Activated T-cell treated with anti-CD3 and anti-CD28 coated beads for 48 hours (primary cell): ENCODE data around the gene USF1.
"Not testable (repeated sequence)": the region's sequence is repeated elsewhere in the genome, so short reads cannot be mapped to it uniquely, and the experiment has no call there.

Experiments
- DNase-seq: peaks from one replicate; pipeline ENCODE4 v3.0.0-alpha.2; 2020; ENCODE audit warnings: low read depth

The USF1 gene

DNA sequence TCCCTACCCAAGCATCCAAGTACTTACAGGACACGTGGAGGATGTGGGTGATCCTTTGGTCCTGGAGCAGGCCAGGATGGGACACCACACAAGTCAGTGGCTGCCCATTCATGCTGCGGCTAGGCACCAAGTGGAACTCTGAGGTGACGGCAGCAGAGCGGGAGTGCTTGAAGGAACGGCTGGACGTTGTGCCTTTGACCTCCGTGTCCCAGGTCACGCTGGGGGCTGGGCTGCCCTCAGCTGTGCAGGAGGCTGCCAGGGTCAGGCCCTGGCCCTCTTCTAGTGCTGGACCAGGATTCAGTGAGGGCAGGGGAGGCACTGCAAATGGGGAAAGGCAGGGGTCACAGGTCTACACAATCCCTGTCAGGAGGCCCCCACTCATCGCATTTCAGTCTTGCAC lies 31.6 kb upstream of the USF1 start:
- DNase-seq = no peak

DNA sequence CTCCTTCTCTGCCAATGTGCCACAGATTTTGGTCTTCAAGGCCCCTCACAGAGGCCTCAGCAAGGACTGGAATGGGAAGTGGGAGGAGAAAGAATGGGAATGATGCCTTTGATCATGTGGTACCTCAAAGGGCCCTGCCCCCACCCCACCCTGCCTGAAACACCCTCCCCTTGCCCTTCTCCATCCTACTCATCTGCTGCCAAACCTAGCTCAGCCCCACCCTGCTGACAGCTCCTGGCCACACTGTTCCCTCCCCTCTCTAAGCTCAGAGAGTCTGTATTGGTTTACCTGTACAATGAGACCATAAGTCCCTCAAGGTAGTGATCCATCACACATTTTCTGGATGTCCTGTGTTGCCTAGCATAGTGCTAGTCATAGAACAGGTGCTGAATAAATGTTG lies 30.6 kb upstream of the USF1 start:
- DNase-seq = no peak

DNA sequence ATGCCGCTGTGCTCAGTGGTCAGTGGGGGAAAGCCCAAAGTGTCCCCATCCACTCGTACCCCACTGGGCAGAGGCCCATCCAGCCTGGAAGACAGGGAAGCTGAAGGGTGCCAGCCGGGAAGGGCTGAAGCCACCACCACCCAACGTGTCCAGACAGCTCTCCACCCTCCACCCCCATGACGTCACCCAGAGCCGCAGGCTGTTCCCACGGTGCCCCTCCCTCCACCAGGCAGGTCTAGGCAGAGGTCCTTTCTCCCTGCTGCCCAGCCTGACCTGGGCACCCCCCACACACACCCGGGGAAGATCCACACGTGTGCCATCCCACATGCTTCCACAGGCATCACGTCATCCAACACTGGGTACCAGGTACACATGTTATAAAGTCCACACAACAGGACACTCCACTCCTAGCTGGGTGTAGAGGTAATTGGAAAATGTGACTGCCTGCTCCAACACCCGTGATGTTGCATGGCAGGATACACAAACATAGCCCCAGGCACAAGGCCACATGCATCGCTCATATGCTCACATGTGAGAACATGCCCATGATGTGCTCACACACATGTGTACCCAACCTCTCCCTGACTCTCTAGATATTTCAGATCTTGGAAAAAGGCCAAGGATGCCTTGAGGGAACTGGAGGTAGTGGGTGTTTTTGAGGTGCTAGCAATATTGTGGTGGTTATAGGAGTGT lies 29.0 kb upstream of the USF1 start:
- no peak for DNase-seq

DNA sequence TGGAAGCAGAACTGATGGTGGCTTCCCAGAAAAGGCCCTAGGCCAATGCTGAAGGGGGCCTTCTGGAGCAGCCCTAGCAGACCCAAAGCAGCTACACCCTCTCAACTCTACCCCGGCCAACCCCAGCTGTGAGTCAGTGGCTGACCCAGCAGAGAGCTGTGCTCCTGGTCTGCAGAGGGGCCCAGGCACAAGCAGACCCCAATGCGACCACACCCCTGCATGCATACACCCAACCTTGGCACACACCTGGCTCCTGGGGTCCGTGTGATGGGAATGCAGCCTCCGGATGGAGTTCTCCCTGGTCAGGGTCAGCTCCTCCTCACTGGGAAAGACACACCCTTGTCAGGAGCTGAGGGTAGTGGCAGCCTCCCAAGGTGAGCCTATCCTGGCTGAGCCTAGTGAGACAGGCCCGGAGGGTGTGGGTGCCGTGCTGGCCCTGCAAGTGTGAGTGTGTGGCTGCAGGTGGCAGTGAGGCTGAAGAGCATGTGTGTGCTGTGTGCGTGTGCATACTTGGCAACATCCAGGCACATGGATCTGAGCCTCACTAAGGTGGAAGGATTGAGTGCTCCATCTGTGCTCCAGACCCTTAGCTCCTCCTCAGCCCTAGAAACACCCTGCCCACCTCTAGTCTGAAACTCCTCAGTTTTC lies 27.8 kb upstream of the USF1 start:
- DNase-seq = no peak

DNA sequence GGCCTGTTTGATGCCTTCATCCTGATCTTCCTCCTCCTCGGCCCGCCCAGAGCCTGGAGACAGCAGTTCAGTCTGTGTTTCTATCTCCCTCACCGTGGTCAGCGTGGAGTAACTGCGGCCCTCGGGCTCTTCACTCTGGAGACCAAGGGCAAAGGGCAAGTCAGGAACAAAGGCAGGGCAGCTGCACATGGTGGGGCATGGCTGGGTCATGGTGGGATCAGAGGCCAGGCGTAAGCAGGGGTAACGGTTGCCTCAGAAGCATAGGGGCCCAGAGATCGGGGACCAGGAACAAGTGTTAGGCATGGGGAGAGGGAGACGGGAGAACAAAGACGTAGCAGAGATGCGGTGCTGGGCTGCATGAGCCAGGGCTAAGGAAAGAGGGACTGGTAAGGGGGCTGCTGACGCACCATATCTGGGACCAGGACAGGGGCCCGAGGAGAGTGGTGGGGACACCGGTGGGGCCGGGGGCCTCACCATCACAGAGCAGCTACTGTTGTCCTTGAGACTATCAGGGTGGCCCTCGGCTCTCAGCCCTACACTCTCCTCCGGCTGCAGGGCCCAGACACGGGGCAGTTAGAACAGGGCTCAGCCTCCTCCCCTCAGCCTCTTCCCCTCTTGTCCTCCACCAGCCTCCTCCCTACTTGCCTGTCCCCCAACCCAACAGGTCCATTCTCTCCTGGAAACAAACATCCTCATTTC lies 27.1 kb upstream of the USF1 start:
- DNase-seq = no peak

DNA sequence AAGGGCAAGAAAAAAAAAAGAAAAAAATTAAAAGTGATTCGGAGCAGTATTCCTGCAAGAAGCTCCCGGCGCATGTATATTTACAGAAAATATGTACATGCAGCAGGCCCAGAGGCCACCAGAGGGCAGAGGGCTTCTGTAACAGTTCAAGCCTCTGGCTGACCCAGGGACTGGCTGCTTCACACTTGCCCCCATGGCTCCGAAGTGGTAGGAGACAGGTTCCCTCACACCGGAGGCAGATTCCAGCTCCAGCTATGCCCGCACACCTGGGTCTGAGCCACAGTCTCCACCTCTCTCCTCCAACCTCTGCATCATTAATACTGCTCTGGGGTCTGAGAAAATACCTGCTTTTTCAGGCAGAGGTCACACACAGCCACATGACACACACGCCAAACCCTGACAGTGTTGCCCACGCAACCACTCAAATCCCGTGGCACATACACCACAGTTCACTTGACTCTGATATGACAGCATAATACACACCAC lies 26.2 kb upstream of the USF1 start:
- DNase-seq = no peak

DNA sequence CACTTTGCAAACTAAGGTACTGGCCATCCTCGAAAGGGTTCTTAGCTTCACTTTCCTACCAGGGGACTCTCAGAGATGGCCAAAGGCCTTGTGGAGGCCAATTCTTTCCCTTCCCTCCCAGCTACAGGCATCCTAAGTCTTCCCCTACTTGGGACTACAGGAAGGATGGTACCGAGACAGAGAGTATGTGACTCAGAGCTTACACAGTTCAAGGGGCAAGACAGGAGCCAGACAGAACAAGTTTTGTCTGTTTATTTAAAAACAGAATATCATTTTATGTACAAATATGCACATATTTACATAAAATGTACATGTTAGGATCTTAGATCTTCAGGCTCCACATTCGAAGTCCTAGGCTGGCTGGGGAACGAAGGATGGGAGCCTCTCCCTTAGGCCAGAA lies 25.0 kb upstream of the USF1 start:
- DNase-seq = no peak

DNA sequence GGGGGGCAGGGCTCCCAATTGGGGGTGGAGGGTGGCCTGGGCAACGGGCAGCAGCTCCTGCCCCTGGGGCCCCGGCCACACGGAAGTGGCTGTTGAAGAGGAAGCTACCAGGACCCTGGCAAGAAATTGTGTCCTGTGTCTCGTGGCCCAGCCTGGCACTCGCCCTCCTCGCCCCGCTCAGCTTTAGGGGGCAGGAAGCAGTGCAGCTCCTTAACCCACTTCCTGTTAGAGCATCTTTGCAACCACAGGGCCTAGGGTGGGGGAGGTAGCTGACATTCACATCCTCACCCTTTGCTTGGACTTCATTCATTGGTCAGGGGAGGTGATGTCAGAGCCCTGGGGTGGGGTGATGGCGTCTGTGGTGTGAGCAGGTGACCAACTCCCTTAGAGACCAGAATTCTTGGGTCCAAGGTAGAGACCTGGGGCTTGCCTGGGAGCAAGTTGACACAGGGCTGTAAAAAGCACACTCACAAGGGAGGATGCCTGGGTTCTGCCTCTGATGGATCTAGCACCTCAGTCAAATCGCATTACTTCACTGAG lies 24.0 kb upstream of the USF1 start, which contains the start of gene ARHGAP30:
TSS of gene ARHGAP30 (minus strand) at position 161 of the 540 bp plus-strand sequence. CDS start 267 bp downstream, outside the sequence.
- DNase-seq = peak; percentile 76

DNA sequence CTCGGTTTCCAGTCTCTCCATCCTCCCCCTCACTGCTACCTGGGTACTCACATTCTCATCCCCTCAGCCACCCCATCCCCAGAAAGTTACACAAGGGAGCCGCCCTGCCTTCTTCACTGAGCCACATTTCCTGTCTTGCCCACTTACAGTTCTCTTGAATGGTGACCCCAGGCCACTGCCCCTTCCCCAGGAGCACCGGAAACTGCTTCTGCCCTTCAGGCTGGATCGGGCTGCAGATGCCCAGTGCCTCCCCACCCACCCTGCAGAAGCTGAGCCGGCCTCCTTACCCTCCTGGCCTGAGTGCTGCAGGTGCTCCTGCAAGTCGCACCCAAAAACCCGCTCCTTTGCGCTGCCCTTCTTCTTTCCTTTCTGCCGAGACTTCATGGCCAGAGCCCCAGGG lies 23.5 kb upstream of the USF1 start:
- no peak for DNase-seq

DNA sequence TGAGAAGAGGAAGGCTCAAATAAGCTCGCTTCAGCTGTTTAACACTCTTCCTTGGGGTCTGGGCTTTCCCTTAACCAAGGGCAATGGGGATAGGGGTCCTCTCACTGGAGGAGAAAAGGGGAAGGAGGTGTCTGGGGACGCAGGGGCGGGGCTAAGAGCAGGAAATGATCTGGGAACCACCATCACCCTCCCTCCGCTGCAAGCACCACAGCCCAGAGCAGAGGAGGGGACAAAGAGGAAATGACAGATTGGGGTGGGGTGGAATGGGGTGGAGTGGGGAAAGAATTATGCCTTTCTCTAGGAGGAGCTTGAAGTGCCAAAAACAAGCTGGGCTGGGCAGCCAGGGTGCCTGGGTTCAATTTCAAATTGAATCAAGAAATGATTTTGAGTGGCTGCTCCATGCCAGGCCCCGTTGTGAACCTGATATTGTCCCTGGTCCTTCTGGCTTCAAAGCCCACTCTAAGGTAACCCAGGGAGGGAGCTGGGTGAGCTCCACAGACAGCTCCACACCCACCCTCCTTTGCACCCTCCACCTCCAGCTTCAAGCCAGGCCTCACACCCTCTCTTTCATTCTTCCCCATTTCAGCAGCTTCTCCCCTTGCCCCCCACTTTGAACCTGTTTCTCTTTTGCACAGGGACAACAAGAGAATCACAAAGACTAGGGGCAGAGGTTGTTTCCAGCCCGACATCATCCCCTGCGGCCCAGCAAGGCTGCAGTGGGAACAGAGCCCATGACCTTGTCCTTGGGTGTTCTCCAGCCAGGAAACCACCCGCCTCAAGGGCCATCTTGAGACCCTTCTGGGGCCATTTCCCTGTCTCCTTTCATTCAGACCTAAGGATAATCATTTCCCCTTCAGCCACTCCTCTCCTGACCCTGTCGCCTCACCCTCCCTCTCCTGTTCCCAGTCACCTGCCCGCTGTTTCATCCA lies 22.8 kb upstream of the USF1 start:
- peak; percentile 76 for DNase-seq

DNA sequence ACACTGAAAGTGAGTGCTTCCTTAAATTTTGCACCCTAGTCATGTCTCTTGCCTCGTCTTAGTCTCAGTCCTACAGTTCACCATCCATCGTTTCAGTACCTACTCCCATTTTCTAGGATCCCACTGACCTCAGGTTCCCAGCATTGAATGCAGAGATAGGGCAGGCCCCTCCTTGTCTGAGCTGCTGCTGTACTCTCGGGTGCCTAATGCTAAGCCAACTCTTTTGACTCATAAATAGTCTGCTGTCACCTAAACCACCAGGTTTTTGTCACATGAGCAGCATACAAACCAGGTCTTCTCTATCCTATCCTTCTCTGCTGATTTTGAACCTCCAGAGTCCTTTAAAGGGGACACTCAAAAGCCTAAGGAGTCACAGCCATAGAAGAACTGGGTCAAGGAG lies 20.9 kb upstream of the USF1 start:
- no peak for DNase-seq

DNA sequence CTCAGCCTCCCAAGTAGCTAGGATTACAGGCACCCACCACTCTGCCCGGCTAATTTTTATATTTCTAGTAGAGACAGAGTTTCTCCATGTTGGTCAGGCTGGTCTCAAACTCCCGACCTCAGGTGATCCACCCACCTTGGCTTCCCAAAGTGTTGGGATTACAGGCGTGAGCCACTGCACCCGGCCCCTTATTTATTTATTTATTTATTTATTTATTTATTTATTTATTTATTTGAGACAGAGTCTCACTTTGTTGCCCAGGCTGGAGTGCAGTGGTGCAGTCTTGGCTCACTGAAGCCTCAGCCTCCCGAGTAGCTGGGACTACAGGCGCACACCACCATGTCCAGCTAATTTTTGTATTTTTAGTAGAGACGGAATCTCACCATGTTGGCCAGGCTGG lies 19.9 kb upstream of the USF1 start:
- not testable (repeated sequence) for DNase-seq

DNA sequence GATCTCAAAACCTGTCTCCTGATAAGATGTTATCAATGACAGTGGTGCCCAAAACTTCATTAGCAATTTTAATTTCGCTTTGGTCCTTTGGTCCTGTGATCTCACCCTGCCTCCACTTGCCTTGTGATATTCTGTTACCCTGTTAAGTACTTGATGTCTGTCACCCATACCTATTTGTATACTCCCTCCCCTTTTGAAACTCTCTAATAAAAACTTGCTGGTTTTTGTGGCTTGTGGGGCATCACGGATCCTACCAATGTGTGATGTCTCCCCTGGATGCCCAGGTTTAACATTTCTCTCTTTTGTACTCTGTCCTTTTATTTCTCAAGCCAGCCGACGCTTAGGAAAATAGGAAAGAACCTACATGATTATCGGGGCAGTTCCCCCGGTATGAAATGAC lies 18.2 kb upstream of the USF1 start:
- DNase-seq = not testable (repeated sequence)

DNA sequence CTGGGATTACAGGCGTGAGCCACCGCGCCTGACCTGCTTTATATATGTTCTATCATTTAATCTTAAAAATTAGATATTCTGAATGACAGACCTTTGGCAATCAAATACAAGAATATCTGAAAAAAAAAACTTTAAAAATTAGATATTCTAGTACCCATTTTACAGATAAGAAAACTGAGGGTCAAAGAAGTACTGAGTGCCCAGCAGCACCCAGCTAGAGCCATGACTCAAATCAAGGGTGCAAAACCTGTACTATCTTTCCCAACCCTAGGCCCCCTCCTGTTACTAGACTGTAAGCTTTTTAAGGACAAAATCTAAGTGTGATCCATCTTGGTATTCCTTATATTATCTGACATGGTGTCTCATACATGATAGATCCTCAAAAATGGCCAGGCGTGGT lies 15.6 kb upstream of the USF1 start:
- DNase-seq = no peak

DNA sequence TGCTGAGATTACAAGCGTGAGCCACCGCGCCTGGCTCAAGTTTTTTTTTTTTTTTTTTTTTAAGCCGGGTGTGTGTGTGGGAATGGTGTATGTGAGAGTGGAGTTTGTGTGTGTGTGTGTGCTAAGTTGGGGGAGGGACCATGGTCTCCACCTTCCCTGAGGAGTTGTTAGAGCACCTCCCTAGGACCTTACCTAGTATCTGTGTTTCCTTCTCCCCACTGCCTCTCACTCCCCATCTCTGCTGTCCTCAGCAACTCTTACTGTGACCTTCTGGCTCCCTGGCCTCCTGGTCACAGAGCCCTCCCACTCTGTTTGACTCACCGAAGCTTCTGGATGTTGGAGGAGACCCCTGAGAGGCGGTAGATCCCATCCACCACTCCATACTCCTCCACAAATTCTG lies 13.5 kb upstream of the USF1 start:
- DNase-seq = no peak

DNA sequence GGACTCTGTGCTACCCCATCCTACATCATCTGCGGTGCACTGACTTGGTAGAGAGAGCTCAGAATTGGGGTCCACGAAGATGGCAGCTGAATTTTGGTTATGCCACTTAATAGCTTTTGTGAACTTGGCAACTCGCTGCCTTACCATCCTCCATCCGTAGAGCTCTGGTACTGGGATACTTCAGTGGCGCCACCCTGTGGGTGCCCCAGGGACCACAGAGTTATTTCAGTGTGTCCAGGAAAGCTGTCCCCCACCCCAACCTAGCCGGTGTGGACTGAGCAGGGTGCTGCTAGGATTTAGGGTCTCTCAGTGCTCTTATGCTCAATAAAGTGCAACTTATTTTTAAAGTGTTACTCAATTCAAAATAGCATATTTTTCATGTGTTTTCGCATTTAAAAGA lies 9.0 kb upstream of the USF1 start:
- DNase-seq = no peak

DNA sequence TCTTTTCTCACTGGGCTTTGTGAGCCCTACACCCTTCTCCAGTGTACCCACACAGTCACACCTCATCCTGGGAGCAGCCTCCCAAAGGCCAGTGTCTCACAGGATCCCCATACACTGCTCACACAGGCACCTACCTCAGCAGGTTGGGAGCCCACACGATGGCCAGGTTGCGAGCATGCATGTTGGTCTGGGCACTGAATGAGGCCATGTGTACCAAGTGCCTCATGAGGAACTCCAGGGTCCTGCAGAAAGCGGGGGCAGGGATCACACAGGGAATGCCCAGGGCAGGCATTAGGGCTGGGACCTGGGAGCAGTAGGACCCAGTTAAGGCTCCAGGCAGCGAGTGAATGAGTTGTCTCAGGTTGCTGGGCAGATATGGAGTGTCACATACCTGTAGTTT lies 8.5 kb upstream of the USF1 start:
- no peak for DNase-seq

DNA sequence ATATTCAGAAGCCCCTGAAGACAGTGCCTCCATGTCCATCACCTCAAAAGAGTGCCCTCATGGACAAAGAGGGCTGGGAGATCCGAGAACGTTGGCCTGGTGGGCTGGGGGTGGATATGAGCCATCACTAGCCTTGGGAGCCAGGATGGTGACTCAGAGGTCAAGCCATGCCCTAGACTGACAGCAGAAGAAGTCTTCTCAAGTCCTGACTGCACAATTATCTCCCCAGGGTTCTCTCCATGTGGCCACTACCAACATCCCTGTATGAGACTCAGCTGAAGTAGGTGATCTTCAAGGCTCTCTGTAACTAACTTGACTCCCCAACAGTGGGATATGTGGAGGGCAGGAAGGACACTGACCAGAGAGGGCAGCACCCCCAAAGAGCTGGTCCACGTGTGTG lies 7.1 kb upstream of the USF1 start:
- DNase-seq = no peak

DNA sequence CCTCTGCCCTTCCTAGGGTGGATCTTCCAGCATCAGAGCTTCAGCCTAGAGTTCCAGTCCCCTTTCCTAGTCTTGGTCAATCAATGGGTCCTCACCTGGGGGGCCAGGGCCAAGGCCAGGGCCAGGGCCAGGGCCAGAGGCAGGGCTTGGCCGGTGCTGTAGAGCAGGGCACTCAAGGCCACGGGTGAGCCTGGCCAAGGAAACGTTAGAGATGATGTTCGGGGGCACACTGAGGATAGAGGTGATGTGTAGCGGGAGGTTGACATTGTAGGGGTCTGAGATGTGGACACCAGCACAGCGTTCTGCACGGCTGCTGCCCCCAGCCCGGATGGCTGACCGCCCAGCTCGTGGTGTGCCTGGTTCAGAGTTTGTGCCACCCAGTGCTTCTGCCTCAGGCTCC lies 5.4 kb upstream of the USF1 start:
- DNase-seq = no peak

DNA sequence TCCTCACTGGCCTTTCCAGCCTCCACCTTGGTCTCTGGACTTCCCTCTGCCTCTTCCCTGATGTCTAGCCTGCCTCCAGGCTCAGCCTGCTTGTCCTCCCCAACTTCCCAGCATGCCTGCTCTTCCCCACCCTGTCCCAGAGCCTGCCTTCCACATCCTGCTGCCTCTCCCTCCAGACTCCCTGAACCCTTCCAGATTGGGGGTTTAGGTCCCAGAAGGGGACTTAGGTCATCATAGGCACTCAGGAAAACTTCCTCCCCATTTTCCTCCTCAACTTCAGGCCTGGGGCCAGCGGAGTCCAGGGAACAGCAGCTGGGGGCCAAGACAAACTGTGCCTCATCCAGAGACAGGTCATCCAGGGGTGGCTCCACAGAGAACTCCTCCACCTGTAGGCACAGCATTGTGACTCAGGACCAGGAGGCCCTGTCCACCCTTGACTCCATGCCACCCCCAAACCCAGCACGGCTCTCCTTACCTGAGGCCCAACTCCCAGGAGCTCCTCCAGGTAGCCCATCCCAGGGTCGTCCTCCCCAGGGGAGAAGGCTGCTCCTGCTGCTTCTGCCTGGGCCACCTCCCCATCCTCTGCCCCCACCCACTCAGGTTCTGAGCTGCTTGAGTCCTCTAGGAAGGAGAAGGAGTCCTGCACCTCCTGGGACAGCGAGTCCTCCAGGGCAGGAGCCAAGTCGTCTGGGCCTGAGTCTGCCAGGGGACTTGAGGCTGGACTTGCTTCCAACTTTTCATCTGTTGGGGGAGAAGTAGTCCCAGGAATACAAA lies 3.4 kb upstream of the USF1 start:
- DNase-seq = no peak
